Choroid plexus epithelial cell (primary cell): ENCODE data around the gene ACTG2.
A peak's percentile ranks its signal among the peaks of the same experiment; 100 is the strongest.

ENCODE experiments used
- DNase-seq: peaks from one replicate; pipeline ENCODE4 v3.0.0-alpha.2; 2010; ENCODE audit warnings: low read depth
- H3K4me3 ChIP-seq: 2 replicates; pipeline ENCODE4 v1.5.1; 2011; ENCODE audit warnings: low read depth, mild to moderate bottlenecking, control low read depth, low read length, moderate library complexity
- CTCF ChIP-seq: conservative IDR thresholded peaks from 2 replicates; pipeline ENCODE4 v1.5.1; 2011; ENCODE audit warnings: low read depth, mild to moderate bottlenecking, control low read depth, inconsistent platforms, low read length, moderate library complexity

ACTG2 gene

GRCh38 chr2:73927344-73927743 lies 34.5 kb downstream of the ACTG2 start:
- no peak for DNase-seq

GRCh38 chr2:73928963-73929347 lies 36.1 kb downstream of the ACTG2 start:
- H3K4me3 ChIP-seq: no peak overlapping the region
- DNase-seq: no peak
- TF ChIP-seq CTCF: no peak

More at GRCh38 chr2:73927344-73927743, 34.5 kb downstream of the ACTG2 start:
- peak overlapping the region; percentile 92 for H3K4me3 ChIP-seq
- no peak for TF ChIP-seq CTCF

- no peak for TF ChIP-seq CTCF
- peak; percentile 29 for DNase-seq
- no peak overlapping the region for H3K4me3 ChIP-seq
Observed at GRCh38 chr2:73930386-73930785, 37.6 kb downstream of the ACTG2 start.

GRCh38 chr2:73931531-73932500 lies 39.0 kb downstream of the ACTG2 start:
- H3K4me3 ChIP-seq: no peak overlapping the region
- peak; percentile 47 for DNase-seq
- TF ChIP-seq CTCF: no peak

- no peak for TF ChIP-seq CTCF
- DNase-seq: no peak
- no peak overlapping the region for H3K4me3 ChIP-seq
Observed at GRCh38 chr2:73933194-73933593, 40.4 kb downstream of the ACTG2 start.

GRCh38 chr2:73935641-73936040 lies 42.8 kb downstream of the ACTG2 start:
- DNase-seq: no peak
- no peak overlapping the region for H3K4me3 ChIP-seq
- no peak for TF ChIP-seq CTCF
